Hematopoietic multipotent progenitor cell treated with erythropoietin and hydrocortisone succinate and interleukin-3 and kit ligand, for 17 days (in vitro differentiated cells): Measurements from ENCODE around the gene MTRF1L.
"Not testable (repeated sequence)": the region's sequence is repeated elsewhere in the genome, so short reads cannot be mapped to it uniquely, and the experiment has no call there.

Experiments used
- DNase-seq: peaks from one replicate; pipeline ENCODE4 v3.0.0-alpha.2; 2015; ENCODE audit warnings: low spot score

MTRF1L gene

DNA sequence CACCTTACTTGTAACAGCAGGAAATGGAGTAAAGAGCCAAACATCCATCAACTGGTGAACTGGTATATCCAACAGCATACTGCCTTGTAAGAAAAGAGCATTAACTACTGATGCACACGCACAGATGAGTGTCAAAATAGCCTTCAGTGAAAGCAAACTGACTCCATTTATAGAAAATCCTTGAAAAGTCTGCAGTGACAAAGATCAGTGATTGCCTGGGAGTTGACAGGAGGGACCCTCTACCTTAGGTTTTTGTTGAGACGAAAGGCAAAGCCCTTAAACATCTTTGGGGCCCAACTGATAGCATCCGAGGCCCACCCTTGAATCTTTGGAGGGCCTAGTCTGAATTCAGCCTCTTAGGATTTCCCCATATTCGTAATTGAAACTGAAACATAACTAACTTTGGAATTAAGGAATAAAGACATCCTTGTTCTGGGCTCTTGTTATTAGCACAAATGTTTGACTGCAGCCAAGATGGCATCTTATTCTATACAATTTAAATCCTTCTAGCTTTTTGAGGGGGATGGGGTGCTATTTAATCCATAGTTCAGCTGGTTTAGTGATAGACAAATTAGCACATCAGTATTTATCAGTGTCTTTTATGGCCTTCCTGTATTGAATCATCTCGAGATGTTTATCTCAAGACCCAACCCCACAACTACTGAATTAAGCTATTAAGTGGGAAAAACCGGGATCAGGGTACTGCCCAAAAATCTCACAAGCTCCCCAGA is 32.7 kb downstream of the MTRF1L start:
- DNase-seq: no peak

DNA sequence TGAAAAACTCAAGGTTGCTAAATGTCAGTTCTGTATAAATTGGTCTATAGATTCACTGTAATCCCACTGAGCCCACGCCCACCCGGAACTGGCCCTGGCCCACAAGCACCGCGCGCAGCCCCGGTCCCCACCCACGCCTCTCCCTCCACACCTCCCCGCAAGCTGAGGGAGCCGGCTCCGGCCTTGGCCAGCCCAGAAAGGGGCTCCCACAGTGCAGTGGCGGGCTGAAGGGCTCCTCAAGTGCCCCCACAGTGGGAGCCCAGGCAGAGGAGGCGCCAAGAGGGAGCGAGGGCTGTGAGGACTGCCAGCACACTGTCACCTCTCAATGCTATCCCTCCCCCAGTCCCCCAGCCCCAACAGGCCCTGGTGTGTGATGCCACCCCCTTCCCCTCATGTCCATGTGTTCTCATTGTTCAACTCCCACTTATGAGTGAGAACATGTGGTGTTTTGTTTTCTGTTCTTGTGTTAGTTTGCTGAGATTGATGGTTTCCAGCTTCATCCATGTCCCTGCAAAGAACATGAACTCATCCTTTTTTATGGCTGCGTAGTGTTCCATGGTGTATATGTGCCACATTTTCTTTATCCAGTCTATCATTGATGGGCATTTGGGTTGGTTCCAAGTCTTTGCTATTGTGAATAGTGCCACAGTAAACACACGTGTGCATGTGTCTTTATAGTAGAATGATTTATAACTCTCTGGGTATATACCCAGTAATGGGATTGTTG is 36.2 kb downstream of the MTRF1L start:
- DNase-seq: not testable (repeated sequence)

DNA sequence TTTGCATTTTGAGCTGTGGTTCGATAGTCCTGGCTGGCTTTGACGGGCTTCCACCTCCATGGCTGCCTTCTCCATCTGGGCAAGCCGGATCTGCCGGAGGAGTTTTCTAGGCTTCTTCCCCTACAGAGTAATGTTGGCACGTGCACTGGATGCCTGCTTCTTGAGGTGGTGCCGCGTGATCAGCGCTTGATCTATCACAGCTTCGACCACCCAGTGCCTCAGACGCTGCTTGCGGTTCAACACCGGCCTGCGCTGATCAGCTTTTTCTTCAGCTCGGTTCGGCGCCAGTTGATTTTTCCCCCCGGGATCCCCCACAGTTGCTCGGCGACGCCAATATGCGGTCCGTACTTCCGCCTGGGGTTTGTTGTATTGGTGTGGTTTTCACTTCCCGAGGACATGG is 43.2 kb downstream of the MTRF1L start:
- no peak for DNase-seq

GRCh38 chr6:152957796-152958195 is 44.7 kb downstream of the MTRF1L start:
- DNase-seq: no peak

GRCh38 chr6:152954443-152954842 is 48.1 kb downstream of the MTRF1L start:
- no peak for DNase-seq

- no peak for DNase-seq
Measured at GRCh38 chr6:152952866-152953509, 49.5 kb downstream of the MTRF1L start.

GRCh38 chr6:152952045-152952444 is 50.5 kb downstream of the MTRF1L start:
- DNase-seq: no peak

GRCh38 chr6:152950240-152950639 is 52.3 kb downstream of the MTRF1L start:
- DNase-seq: no peak

DNA sequence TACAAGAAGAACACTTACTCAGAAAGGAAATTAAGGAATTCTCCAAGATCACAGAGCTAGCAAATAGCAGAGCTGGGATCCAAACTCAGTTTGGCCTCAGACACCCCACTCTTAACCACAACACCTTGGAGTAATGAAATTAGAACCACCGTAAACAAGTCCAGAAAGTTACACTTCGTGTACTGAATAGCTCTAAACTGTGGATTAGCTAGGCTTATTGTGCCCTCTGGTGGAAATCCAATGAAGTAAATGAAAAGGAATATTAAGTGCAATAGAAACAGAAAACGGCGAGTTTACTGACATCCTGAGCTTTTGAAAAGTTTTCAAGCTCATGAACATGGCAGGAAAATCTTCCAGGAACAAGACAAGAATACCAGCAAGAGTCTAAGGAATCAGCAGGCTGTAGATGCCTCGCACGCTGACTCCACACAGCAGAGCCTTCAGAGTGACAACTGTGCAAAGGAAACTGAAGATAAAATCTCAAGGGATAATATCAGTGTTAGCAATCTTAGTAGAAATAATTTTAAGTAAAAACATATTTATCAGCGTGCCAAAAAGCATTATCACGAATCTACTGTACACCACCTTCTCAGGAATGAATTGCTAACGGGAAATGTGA is 54.2 kb downstream of the MTRF1L start:
- DNase-seq: peak; percentile 31

GRCh38 chr6:152946995-152947394 is 55.5 kb downstream of the MTRF1L start:
- DNase-seq: no peak

GRCh38 chr6:152946484-152946883 is 56.0 kb downstream of the MTRF1L start:
- no peak for DNase-seq

- DNase-seq: no peak
Measured at GRCh38 chr6:152943260-152943897, 59.1 kb downstream of the MTRF1L start.

- DNase-seq: no peak
Measured at GRCh38 chr6:152942319-152942869, 60.1 kb downstream of the MTRF1L start.

GRCh38 chr6:152941746-152942145 is 60.8 kb downstream of the MTRF1L start:
- no peak for DNase-seq
